ENCODE data around the gene CCDC43.
"Not testable (repeated sequence)": the region's sequence is repeated elsewhere in the genome, so short reads cannot be mapped to it uniquely, and the experiment has no call there.

CCDC43 gene

GRCh38 chr17:44666006-44666405 is 23.6 kb downstream of the CCDC43 start:
- DNase-seq: no peak

GRCh38 chr17:44664867-44665266 is 24.7 kb downstream of the CCDC43 start:
- DNase-seq: no peak

- no peak for DNase-seq
These were observed 26.5 kb downstream of the CCDC43 start for GRCh38 chr17:44663095-44663494.

GRCh38 chr17:44661835-44662234 is 27.7 kb downstream of the CCDC43 start:
- no peak for DNase-seq

- DNase-seq: peak; percentile 14
These were observed 33.4 kb downstream of the CCDC43 start, which contains the start of gene MEIOC for GRCh38 chr17:44655983-44656710. Gene MEIOC (plus strand): TSS chr17:44656468. CDS start chr17:44656614, 146 bp downstream.

- DNase-seq: no peak
These were observed 35.6 kb downstream of the CCDC43 start for GRCh38 chr17:44653954-44654353.

- DNase-seq: no peak
These were observed 36.2 kb downstream of the CCDC43 start for GRCh38 chr17:44653384-44653783.

- DNase-seq: no peak
These were observed 36.8 kb downstream of the CCDC43 start for GRCh38 chr17:44652727-44653126.

- DNase-seq: no peak
These were observed 38.3 kb downstream of the CCDC43 start for GRCh38 chr17:44651228-44651627.

GRCh38 chr17:44648963-44649362 is 40.6 kb downstream of the CCDC43 start:
- DNase-seq: no peak

- DNase-seq: no peak
These were observed 41.8 kb downstream of the CCDC43 start for GRCh38 chr17:44647736-44648135.

- DNase-seq: no peak
These were observed 43.3 kb downstream of the CCDC43 start for GRCh38 chr17:44646280-44646679.

GRCh38 chr17:44645341-44645740 is 44.2 kb downstream of the CCDC43 start:
- no peak for DNase-seq

GRCh38 chr17:44642834-44643233 is 46.7 kb downstream of the CCDC43 start:
- no peak for DNase-seq

GRCh38 chr17:44637066-44637465 is 52.5 kb downstream of the CCDC43 start:
- DNase-seq: no peak

- no peak for DNase-seq
These were observed 53.0 kb downstream of the CCDC43 start for GRCh38 chr17:44636562-44636961.

- not testable (repeated sequence) for DNase-seq
These were observed 55.2 kb downstream of the CCDC43 start for GRCh38 chr17:44634401-44634800.

- no peak for DNase-seq
These were observed 55.6 kb downstream of the CCDC43 start for GRCh38 chr17:44633998-44634397.

- DNase-seq: no peak
These were observed 58.9 kb downstream of the CCDC43 start for GRCh38 chr17:44630703-44631102.

GRCh38 chr17:44629314-44629713 is 60.3 kb downstream of the CCDC43 start:
- DNase-seq: no peak

GRCh38 chr17:44628243-44629188 is 61.1 kb downstream of the CCDC43 start:
- DNase-seq: no peak

- no peak for DNase-seq
These were observed 61.9 kb downstream of the CCDC43 start for GRCh38 chr17:44627513-44628242.

Data from activated CD4-positive, alpha-beta T cell treated with anti-CD3 and anti-CD28 coated beads, Interleukin-2, amount 50 U/mL, for 1 hour (primary cell).